LNCaP clone FGC (cell line): ENCODE measurements around the gene GLYR1.

Experiments
- DNase-seq: peaks from one replicate; pipeline ENCODE4 v3.0.0-alpha.2; 2011; ENCODE audit warnings: low read depth
- H3K4me3 ChIP-seq: 2 replicates; pipeline ENCODE4 v1.5.1; 2011; ENCODE audit warnings: mild to moderate bottlenecking, low read depth, low read length, control low read depth
- TF ChIP-seq, protein P1 (sequence below): IDR thresholded peaks from 2 replicates; pipeline ENCODE4 v1.5.1; 2012; ENCODE audit warnings: mild to moderate bottlenecking; ENCODE audit not compliant: control insufficient read depth, insufficient read depth; ENCODE audit errors: extremely low read depth

The GLYR1 gene

GRCh38 chr16:4826526-4826925 is 20.6 kb downstream of the GLYR1 start:
- TF ChIP-seq, protein P1, sequence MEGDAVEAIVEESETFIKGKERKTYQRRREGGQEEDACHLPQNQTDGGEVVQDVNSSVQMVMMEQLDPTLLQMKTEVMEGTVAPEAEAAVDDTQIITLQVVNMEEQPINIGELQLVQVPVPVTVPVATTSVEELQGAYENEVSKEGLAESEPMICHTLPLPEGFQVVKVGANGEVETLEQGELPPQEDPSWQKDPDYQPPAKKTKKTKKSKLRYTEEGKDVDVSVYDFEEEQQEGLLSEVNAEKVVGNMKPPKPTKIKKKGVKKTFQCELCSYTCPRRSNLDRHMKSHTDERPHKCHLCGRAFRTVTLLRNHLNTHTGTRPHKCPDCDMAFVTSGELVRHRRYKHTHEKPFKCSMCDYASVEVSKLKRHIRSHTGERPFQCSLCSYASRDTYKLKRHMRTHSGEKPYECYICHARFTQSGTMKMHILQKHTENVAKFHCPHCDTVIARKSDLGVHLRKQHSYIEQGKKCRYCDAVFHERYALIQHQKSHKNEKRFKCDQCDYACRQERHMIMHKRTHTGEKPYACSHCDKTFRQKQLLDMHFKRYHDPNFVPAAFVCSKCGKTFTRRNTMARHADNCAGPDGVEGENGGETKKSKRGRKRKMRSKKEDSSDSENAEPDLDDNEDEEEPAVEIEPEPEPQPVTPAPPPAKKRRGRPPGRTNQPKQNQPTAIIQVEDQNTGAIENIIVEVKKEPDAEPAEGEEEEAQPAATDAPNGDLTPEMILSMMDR, result no peak
- no peak overlapping the region for H3K4me3 ChIP-seq
- DNase-seq, result no peak

GRCh38 chr16:4825196-4825595 is 21.9 kb downstream of the GLYR1 start:
- no peak for DNase-seq
- H3K4me3 ChIP-seq, result no peak overlapping the region
- TF ChIP-seq, protein P1, result no peak

GRCh38 chr16:4820652-4821051 is 26.4 kb downstream of the GLYR1 start:
- TF ChIP-seq, protein P1, result no peak
- no peak for DNase-seq

DNA sequence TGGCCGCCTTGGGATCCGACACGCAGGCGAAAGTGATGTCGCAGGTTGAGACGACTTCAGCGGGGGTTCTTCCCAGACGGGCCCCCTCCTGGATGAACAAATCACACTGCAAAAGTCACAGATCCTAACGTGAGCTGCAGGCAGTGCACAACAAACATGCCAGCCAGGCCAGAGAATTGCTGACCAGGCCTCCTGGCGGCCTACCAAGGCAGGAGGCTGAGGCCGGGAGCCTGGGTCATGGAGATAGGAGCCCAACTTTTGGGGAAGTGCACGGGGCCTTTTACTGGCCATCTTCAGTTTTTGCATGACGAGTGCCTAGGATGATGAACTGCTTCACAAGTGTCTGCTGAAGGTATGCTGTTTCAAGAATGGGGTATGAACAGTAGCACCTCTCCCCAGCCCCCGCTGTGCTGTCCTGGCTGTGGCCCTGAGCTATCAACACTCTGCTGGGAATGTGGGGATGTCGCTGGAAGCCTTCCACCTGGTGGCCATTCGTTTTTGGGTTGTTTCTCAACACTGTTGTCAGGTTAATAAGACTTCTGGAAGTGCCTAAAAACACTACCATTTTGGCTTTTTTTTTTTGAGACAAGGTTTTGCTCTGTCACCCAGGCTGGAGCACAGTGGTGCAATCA is 32.4 kb downstream of the GLYR1 start:
- H3K4me3 ChIP-seq, result no peak overlapping the region
- DNase-seq, result no peak
- TF ChIP-seq, protein P1, result no peak

More at GRCh38 chr16:4820652-4821051, 26.4 kb downstream of the GLYR1 start:
- H3K4me3 ChIP-seq, result no peak overlapping the region

DNA sequence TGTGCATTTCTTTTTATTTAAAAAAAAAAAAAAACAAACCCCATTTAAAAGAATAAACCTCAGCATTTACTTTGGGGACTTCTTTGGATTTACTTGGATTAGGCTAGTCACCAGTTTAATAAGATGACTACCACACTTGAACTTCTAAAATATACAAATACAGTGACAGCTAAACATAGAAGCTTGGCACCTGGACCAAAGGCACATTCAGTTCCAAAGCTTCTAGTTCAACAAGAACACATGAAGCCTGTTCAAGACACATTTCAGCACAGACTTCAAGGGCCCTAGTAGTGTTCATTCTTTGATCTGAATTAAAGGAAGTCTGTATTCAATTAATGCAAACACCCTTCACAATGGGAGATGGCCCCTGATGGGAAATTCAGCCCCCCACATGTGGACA is 33.0 kb downstream of the GLYR1 start:
- DNase-seq, result no peak
- TF ChIP-seq, protein P1, result no peak
- H3K4me3 ChIP-seq, result no peak overlapping the region

DNA sequence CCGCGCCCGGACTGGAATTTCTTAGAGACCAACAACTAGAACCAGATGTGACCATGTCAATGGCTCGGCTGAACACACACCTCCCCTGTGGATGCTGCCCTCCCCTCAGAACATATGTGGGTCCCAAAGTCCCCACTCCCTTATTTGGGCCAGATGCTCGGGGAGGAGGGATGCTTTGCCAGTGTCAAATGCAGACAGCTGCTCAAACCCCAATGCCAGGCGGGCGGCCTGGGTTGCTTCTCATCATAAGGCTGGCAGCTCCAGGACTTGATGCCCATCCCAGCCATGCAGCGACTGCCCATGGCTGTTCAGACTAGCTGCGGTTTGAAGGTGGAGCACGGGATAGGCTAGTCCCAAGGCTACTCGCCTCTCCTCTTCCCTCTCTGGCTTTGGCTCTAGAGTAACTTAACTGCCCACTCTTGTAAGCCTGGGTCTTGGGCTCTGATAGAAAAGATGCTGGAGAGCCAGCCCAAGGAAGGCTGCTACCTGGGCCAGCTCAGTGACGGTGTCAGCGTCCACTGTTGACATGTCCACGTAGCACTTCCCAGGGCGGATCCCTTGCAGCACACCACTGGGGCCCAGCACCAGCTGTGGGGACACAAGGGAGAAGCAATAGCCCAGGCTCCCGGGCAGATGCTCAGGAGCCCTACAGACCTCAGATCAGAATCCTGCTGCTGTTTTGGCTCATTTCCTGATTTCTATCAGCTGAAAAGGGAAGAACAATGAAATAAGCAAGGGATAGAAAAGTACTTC is 33.7 kb downstream of the GLYR1 start:
- DNase-seq, result no peak
- no peak overlapping the region for H3K4me3 ChIP-seq
- TF ChIP-seq, protein P1, result no peak
